Measurements from ENCODE around the gene FAT4. TPM values are rescaled to one million over a fixed set of nuclear protein-coding genes. Genes with fewer than 3 reads are reported as not detected.

The FAT4 gene
- total RNA-seq, 1 donor from 2014 or later, result 1.7 TPM

GRCh38 chr4:125297116-125297515, 17.6 kb upstream of the FAT4 start:
- Mint-ChIP-seq H3K9me3 (ENCODE audit: low read depth) (no peaks in the 10 kb centered on the region), H3K4me3 (ENCODE audit: low read depth) (no peak overlapping the region), H3K36me3 (ENCODE audit: insufficient read depth) (no peaks in the 10 kb centered on the region), H3K27ac (no peak overlapping the region), H3K4me1 (ENCODE audit: low read depth) (no peaks in the 10 kb centered on the region), H3K27me3 (no peaks in the 10 kb centered on the region)
- TF ChIP-seq CTCF (IDR thresholded peaks at IDR 0.05; ENCODE audit: unreplicated experiment), result no peak
- DNase-seq (ENCODE audit: low spot score, unreplicated experiment), result no peak

DNA sequence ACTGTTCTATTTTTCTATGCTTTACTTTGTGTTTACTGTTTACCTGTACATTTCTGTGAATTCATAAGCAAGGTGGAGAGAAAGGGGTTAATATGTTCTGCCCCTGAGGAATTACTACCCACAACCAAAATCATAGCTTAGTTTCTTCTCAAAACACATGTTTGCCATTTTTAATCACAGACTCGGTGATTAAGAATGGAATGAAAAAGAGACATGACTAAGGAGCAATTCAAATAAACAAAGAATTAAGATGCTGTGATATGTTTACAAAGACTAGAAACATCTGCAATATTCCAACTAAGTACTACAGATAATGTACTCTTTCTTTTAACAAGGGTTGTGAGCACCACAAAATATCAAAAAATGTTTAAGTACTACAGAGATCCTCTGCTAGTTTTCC, 11.7 kb upstream of the FAT4 start:
- no peak for TF ChIP-seq CTCF (IDR thresholded peaks at IDR 0.05; ENCODE audit: unreplicated experiment)
- H3K4me1 Mint-ChIP-seq (ENCODE audit: low read depth), result peaks cover 2% of the 10 kb centered on the region
- no peak overlapping the region for H3K4me3 Mint-ChIP-seq (ENCODE audit: low read depth)
- no peak for DNase-seq (ENCODE audit: low spot score, unreplicated experiment)
- no peaks in the 10 kb centered on the region for H3K27me3 Mint-ChIP-seq
- no peaks in the 10 kb centered on the region for H3K9me3 Mint-ChIP-seq (ENCODE audit: low read depth)
- no peak overlapping the region for H3K27ac Mint-ChIP-seq
- H3K36me3 Mint-ChIP-seq (ENCODE audit: insufficient read depth), result no peaks in the 10 kb centered on the region

- no peak for TF ChIP-seq CTCF (IDR thresholded peaks at IDR 0.05; ENCODE audit: unreplicated experiment)
- Mint-ChIP-seq H3K36me3 (ENCODE audit: insufficient read depth) (no peaks in the 10 kb centered on the region), H3K9me3 (ENCODE audit: low read depth) (no peaks in the 10 kb centered on the region), H3K4me1 (ENCODE audit: low read depth) (peaks cover 2% of the 10 kb centered on the region), H3K27me3 (no peaks in the 10 kb centered on the region), H3K4me3 (ENCODE audit: low read depth) (no peak overlapping the region), H3K27ac (no peak overlapping the region)
- DNase-seq (ENCODE audit: low spot score, unreplicated experiment), result no peak
Measured at GRCh38 chr4:125303821-125304220, 10.9 kb upstream of the FAT4 start.

DNA sequence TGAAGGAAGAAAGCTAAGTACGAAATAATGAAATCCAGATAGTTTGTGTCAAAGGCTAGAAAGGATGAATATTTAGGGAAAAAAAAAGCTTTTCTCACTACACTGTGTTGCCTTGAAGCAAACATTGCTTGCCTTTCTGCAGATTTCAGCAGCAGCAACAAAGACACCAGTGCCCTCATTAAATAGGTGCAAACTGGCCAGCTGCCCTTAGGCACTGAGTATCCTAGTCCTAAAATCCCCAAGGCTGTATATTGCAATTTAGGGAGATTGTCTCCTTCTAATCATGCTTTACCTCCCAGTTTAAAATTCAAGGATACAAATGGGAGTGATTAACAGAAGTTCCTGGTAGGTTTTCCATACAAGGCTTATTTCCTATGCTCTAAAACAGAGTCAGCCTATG, 8.6 kb upstream of the FAT4 start:
- H3K4me1 Mint-ChIP-seq (ENCODE audit: low read depth), result peaks cover 2% of the 10 kb centered on the region
- no peak for TF ChIP-seq CTCF (IDR thresholded peaks at IDR 0.05; ENCODE audit: unreplicated experiment)
- peaks cover 3% of the 10 kb centered on the region for H3K9me3 Mint-ChIP-seq (ENCODE audit: low read depth)
- H3K36me3 Mint-ChIP-seq (ENCODE audit: insufficient read depth), result no peaks in the 10 kb centered on the region
- DNase-seq (ENCODE audit: low spot score, unreplicated experiment), result no peak
- H3K4me3 Mint-ChIP-seq (ENCODE audit: low read depth), result no peak overlapping the region
- no peak overlapping the region for H3K27ac Mint-ChIP-seq
- H3K27me3 Mint-ChIP-seq, result peaks cover under 1% of the 10 kb centered on the region

DNA sequence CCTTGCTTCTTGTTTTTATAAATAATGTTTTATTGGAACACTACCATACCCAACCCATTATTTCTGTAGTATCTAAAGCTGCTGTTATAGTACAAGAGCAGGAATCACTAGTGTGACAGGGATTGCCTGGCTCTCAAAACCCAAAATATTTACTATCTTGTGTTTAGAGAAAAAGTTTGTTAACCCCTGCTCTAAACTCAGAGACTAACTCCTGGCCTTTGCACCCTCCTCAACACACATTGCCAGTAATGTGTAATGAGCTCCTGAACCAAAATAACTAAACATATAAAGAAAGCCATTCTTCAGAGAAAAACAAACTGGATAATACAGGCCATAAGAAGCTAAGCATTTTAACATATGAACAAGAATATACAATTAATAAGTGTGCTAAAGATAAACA, 8.2 kb upstream of the FAT4 start:
- H3K4me1 Mint-ChIP-seq (ENCODE audit: low read depth), result peaks cover 2% of the 10 kb centered on the region
- no peak for TF ChIP-seq CTCF (IDR thresholded peaks at IDR 0.05; ENCODE audit: unreplicated experiment)
- peaks cover 3% of the 10 kb centered on the region for H3K9me3 Mint-ChIP-seq (ENCODE audit: low read depth)
- no peak overlapping the region for H3K27ac Mint-ChIP-seq
- no peak overlapping the region for H3K4me3 Mint-ChIP-seq (ENCODE audit: low read depth)
- H3K27me3 Mint-ChIP-seq, result peaks cover 4% of the 10 kb centered on the region
- no peaks in the 10 kb centered on the region for H3K36me3 Mint-ChIP-seq (ENCODE audit: insufficient read depth)
- DNase-seq (ENCODE audit: low spot score, unreplicated experiment), result no peak

All from progenitor cell of endocrine pancreas (in vitro differentiated cells).